NCI-H2029 (cell line): Measurements from ENCODE around the gene GSK3A.
A peak's percentile ranks its signal among the peaks of the same experiment; 100 is the strongest.

Experiments
- DNase-seq: peaks from one replicate; lab custom pipeline; 2025; lab: John Stamatoyannopoulos, UW

The GSK3A gene

DNA sequence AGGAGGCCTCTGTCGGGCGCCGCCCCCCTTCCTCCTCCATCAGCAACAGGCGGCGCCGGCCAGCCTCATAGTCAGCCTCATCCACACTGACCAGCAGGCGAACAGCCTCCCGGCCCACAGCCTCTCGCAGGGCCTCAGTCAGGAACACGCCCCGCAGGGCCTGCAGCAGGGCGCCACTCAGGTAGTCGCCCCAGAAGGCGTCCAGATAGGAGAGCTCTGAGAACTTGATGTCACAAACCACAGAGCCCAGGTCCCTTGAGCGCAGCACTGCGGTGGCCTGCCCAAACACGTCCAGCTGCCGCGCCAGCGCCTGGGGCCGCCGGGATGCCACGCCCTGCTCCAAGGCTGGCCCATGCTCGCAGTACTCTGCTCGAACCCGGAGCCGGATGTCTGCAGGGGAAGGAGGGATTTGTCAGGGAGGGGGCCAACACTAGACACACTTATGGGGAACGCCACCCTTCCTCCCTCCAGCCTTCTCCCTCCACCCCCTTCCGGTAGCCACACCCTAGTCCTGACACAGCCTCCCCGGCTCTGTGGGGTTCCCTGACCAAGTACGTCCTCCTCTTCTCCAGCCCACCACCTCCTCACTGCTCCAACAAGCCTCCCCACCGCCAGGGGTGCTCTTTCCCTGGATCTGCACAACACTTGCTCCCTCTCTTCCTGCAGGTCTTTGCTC lies 42.8 kb downstream of the GSK3A start:
- no peak for DNase-seq

DNA sequence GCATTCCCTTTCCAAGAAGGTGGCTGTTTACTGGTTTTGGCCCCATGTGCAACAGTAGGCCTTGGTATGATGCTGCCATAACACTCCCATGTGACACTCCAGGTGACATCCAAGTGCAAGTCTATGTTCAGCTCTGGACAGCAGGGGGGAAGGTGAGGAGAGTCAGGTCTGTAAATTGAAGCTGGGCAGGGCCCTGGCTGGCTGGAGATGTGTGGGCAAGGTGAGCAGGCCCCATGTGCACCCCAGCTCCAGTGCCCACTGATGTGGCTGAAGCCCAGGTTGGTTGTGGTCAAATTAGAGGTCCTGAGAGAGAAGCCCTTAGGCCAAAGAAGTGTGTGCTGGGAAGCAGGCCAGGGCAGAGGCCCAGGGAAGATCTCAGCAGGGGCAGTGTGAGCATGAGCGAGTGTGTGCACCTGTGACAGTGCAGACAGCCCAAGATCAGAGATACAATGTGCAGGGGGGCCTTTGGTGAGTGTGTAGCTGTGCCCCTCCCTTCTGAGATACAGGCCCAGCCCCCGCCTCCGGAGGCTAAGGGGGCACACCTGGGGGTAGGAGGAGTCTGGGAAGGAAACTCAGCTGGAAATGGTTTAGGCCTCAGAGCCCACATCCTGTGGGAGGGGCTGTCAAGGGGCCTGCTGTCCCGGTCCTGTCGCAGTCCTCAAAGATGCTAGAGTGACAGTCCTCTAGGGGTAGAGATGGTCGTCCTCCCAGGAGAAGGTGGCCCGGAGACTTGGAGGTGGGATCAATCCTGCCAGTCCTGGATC lies 43.5 kb downstream of the GSK3A start:
- no peak for DNase-seq

DNA sequence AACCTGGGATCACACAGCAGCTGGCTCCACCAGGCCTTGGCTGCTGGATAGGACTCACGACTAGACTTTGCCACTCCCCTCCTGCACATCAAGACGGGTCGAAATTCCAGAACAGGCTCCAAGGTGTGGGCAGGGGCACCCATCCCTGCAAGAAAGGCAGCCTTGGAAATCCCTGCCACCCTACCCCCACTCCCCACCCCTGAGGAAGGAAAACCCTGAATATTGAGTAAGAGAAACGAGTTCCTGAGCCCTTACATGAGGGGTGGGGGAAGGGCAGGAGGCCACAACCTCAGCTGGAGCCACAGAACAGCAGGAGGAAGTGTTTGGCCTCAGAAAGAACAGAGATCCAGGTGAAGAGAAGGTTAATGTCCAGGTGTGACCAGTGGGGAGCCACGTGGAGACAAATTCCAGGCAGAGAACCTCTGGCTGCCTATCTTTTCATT lies 45.0 kb downstream of the GSK3A start:
- no peak for DNase-seq

DNA sequence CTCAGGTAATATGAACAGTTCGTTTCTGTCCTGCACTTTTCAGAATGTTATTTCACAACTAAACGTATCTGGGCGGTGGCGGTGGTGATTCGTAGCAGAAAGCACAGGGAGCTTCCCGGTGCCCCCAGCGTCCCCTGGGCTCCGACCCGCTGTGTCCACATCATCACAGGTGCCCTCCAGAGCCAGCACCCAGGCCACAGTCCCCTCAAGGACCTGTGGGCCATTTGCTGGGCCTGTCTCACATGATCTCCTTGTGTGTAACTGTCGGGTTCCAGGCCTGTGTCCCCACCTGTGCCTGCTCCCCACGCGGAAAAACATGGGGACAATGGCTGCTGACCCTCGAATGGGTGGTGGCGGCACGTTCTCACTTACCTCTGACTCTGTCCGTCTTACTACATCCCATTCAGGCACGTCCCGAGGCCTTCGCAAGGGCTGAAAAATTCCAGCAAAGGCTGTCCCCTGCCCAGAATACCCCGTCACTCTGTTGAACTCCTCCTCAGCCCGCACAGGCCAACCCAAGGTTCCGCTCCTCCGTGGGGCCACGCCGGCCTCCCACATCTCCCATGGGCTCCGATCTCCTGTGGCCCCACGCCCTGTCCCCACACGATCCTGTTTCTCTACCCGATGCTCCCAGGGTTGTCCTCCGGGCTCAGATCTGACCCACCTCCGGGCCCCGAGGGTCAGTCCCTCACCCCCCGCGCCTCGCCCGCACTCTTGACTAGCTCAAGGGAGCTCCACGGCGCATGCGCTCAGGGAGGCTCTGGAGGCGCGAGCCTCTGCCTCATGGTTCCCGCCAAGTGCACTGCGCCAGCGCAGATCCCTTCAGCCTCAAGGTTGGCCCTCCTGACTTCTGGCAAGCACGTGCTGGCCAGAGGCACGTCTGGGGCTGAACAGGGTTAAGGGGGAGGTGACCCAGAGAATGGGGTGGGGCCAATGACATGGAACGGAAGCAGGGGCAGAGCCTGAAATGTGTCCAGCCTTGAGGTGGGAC lies 46.1 kb downstream of the GSK3A start:
- DNase-seq, result no peak

DNA sequence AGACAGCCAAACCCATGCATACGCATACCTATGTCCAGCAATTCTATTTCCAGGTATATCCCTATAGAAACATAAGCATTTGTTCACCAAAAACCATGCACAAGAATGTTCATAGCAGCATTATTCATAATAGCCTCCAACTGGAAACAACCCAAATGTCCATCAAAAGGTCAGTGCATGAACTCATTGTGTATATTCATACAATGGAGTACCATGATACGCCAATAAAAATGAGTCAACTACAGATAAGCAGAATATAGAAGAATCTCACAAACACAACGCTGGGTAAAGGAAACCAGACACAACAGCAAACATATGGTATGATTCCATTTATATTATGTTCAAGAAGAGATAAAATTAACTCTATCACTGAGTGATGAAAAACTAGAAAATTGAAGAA lies 48.7 kb downstream of the GSK3A start:
- DNase-seq, result no peak

DNA sequence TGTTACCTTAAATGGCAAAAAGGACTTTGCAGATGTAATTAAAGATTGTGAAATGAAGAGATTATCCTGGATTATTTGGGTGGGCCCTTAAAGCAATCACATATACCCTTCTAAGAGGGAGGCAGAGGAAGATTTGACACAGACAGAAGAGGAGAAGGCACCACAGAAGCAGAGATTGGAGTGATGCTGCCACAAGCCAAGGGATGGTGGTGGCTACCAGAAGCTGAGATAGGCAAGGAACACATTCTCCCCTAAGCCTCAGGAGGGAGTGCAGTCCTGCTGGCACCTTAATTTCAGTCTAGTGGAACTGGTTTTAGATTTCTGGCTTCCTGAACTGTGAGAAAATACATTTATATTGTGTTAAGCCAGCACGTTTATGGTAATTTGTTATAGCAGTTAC lies 49.1 kb downstream of the GSK3A start:
- no peak for DNase-seq

DNA sequence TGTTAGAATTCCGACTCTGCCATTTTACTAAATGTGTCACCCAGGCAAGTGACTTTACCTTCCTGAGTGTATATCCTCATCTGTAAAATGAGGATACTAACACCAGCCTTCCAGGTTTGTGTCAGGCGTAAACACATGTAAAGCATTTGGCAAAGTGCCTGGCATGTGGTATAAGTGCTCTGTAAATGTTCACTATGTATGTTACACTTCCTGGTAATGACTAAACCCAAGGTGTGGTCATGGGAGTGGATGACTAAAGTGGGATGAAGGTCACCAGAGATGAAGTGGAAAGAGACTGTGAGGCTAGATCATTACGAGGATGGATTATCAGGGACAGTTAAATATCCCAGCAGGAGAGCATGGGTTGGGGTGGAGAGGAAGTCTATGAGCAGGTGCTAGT lies 50.5 kb downstream of the GSK3A start:
- peak; percentile 97 for DNase-seq

DNA sequence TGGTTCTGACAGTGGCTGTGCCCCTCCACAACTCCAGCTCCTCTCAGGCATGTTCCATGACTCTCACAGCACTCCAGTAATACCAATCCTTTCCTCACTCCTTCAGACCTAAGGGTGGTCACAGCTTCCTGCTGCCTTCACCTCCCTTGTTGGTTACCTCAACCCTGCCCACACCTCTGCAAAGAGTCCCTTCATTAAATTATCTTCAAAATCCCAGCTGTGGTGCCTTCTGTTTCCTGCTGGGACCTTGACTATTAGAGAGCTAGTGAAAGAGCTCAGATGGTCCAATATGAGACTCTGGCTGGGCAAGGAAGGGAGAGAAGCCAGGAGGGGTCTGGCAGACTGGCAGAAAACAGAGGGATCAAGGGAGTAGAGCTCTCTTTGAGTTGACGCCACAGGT lies 51.1 kb downstream of the GSK3A start:
- no peak for DNase-seq

DNA sequence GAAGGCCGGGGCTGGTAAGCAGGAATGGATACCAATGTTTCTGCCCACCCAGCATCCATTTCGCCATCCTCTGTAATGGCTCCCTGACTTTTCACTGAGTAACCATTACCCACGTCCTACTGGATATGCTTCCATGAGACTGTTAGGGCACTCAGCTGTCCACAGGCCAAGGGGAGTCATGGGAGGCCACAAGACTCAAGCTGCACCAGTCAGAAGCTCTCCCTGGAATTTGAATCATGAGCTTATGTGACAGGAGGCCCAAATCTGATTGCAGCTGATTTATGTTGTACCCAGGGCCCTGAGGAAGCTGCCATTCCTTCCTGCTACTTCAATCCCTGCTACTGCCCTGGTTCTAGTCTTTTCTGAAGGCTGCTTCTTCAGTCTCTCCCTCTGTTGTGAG lies 53.3 kb downstream of the GSK3A start:
- DNase-seq, result no peak

DNA sequence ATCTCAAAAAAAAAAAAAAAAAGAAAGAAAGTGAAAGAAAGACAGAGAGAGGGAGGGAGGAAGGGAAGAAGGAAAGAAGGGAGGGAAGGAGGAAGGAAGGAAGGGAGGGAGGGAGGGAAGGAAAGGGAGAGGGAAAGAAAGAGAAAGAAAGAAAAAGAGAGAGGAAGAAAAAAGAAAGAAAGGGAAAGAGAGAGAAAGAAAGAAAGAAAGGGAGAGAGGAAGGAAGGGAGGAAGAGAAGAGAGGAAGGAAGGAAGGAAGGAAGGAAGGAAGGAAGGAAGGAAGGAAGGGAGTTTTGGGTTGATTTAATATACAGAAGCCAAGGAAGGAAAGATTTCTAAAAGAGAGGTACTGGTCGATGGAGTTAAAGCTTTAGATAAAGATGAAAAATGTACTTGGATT lies 53.7 kb downstream of the GSK3A start:
- no peak for DNase-seq

DNA sequence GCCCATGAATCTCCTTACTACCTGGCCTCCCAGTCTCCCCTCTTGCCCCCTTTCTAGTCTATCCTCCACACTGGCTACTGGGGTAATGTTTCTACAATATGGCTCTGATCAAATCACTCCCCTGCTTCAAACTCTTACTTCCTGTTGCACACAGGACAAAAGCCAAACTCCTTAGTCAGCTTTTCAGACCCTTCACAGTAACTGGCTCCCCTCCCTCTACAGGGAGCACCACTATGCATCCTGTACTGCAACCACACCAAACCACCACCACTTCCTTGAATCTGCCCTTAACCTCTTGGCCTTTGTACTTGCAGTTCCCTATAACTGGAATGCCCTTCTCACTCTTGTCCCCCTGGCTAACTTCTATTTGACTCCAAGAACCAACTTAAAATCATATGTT lies 57.1 kb downstream of the GSK3A start:
- DNase-seq, result no peak

DNA sequence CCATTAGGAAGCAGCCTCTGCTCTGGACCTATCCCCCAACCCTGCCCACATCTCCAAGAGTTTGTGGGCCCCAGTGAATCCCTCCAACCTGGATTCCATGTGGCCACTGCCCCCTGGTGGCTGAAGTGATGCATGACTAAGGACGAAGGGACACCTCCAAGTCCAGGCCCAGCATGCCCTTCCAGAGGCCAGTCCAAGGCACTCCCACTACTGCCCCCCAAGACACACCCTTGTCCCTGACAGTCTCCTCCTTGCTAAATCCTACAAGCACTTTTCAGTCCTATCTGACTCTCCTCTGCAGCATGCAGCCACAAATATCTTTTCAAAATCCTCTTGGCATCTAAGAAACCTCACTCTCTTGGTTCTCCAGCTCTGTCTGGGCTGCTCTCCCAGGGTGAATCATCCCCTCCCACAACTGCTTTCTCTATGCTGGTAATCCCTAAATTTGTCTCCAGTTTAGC lies 58.0 kb downstream of the GSK3A start:
- DNase-seq, result peak; percentile 52
